NB4 (cell line): Measurements from ENCODE around the gene MYO16.

Source experiments
- DNase-seq: peaks from one replicate; pipeline ENCODE4 v3.0.0; 2010; ENCODE audit warnings: low read depth
- H3K4me3 ChIP-seq: one replicate; pipeline ENCODE4 v1.5.1; 2011; ENCODE audit warnings: mild to moderate bottlenecking, low read depth, low read length, moderate library complexity
- MAX ChIP-seq: IDR thresholded peaks from 2 replicates; pipeline ENCODE4 v1.6.1; 2011; ENCODE audit warnings: low read depth, low read length
- MYC ChIP-seq: IDR thresholded peaks from 2 replicates; pipeline ENCODE4 v1.6.1; 2011; ENCODE audit warnings: low read depth, low read length
- POLR2A ChIP-seq: IDR thresholded peaks from 2 replicates; pipeline ENCODE4 v1.6.1; 2011; ENCODE audit warnings: mild to moderate bottlenecking; ENCODE audit not compliant: insufficient read length; ENCODE audit errors: extremely low read depth
- TF ChIP-seq, protein P1 (sequence below): IDR thresholded peaks from one replicate; pipeline ENCODE4 v1.5.1; 2012; ENCODE audit warnings: low read depth, low read length

The MYO16 gene

DNA sequence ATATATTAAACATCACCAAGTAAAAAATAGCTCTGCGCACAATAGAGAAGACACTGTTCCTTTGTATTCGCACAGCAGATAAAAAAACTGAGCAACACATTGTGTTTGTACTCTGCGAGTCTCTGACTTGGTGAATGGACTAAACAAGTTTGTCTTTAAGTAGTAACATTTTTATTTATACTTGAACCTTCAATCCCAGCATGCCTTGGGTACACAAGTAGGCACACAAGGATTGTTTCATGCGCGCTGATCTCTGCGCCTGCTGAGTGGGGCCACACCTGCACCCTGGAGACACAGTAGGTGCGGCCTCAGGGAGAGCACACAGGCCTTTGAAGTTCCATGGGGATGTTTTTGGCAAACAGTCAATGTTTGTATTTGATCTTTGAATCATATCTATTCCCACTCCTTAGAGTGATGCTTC, 318.9 kb downstream of the MYO16 start:
- DNase-seq: no peak
- TF ChIP-seq POLR2A: no peak
- TF ChIP-seq MAX: no peak
- TF ChIP-seq, protein P1, sequence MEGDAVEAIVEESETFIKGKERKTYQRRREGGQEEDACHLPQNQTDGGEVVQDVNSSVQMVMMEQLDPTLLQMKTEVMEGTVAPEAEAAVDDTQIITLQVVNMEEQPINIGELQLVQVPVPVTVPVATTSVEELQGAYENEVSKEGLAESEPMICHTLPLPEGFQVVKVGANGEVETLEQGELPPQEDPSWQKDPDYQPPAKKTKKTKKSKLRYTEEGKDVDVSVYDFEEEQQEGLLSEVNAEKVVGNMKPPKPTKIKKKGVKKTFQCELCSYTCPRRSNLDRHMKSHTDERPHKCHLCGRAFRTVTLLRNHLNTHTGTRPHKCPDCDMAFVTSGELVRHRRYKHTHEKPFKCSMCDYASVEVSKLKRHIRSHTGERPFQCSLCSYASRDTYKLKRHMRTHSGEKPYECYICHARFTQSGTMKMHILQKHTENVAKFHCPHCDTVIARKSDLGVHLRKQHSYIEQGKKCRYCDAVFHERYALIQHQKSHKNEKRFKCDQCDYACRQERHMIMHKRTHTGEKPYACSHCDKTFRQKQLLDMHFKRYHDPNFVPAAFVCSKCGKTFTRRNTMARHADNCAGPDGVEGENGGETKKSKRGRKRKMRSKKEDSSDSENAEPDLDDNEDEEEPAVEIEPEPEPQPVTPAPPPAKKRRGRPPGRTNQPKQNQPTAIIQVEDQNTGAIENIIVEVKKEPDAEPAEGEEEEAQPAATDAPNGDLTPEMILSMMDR: no peak
- TF ChIP-seq MYC: no peak
- H3K4me3 ChIP-seq: no peak overlapping the region

DNA sequence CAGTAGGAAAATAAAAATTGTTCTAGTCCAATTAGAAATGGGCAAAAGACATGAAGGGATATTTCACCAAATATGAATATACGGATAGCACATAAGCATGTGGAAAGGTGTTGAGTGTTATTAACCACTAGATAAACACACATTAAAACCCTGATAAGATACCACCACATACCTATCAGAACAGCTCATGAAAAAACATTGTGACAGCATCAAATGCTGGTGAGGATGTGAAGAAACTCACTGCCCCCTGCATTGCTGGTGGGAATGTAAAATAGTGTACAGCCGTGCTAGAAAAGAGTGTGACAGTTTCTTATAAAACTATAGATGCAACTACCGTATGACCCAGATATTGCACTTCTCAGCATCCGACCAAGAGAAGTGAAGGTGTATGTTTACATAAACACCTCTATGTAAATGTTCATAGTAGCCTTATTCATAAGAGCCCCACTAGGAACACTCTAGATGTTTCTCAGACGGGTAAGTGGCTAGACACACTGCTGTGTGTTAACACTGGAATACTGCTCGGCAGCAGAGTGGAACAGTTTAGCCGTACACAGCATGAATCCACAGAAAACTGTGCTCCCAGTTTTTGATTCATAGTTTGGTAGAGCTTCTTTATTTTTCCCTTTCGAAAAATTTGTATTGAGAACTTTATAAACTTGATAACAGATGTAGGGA, 321.1 kb downstream of the MYO16 start:
- H3K4me3 ChIP-seq: no peak overlapping the region
- DNase-seq: no peak
- TF ChIP-seq POLR2A: no peak
- TF ChIP-seq, protein P1: no peak
- TF ChIP-seq MYC: no peak
- TF ChIP-seq MAX: no peak

- H3K4me3 ChIP-seq: no peak overlapping the region
- TF ChIP-seq, protein P1: no peak
- no peak for TF ChIP-seq POLR2A
- TF ChIP-seq MAX: no peak
- TF ChIP-seq MYC: no peak
- no peak for DNase-seq
Observed at GRCh38 chr13:108955741-108956140, 326.3 kb downstream of the MYO16 start.

DNA sequence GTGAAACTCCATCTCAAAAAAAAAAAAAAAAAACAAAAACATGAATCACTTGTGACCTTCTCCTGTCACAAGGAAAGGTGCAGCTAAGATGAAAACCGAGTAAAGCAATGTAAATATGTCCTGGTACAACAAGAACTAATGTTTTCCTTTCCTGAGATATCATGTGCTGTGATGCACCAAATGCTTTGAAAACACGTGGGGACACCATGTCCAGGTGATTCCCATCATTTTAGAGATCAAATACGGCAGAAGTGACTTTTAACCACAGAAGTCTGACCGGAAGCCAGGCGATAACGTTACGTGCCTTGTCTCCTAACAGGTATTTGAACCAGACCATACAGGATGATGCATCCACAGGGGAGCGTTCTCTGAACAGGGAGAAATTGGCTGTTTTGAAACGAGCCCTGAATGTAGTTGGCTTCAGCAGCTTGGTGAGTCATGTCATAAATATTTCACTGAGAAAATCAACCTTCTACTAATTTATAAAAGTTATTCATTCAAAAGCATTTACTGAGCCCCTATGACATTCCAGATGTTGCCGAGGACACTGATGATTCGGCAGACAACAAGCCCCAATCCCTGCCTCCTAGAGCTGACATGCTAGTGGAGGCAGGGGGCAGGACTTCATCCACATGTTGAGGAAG, 328.1 kb downstream of the MYO16 start:
- no peak overlapping the region for H3K4me3 ChIP-seq
- TF ChIP-seq MYC (no peak), MAX (no peak), POLR2A (no peak)
- TF ChIP-seq, protein P1: no peak
- no peak for DNase-seq

DNA sequence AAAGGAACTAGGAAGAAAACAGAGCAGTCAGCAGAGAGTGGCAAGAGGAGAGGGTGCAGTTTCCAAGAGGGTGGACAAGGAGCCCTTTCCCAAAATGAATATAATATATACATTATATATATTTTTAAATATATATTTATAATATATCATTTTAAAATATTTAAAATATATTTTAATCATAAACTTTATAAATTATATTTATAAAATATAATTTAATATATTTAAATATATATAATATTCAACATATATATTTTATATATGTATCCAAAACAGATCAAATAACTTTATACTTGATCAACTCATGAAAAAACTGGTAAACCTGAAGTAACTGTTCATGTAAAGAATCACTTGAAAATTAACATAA, 328.6 kb downstream of the MYO16 start:
- TF ChIP-seq POLR2A (no peak), MYC (no peak), MAX (no peak)
- TF ChIP-seq, protein P1: no peak
- no peak for DNase-seq
- H3K4me3 ChIP-seq: no peak overlapping the region
